HG02870 (cell line): ENCODE results near the gene SERINC4.

ENCODE experiments used
- ATAC-seq: cut with Tn5 transposase; IDR thresholded peaks from one replicate; pipeline ENCODE4 v1.9.1; 2021; ENCODE audit warnings: mild to moderate bottlenecking, moderate library complexity; ENCODE audit not compliant: unreplicated experiment

Gene SERINC4

DNA sequence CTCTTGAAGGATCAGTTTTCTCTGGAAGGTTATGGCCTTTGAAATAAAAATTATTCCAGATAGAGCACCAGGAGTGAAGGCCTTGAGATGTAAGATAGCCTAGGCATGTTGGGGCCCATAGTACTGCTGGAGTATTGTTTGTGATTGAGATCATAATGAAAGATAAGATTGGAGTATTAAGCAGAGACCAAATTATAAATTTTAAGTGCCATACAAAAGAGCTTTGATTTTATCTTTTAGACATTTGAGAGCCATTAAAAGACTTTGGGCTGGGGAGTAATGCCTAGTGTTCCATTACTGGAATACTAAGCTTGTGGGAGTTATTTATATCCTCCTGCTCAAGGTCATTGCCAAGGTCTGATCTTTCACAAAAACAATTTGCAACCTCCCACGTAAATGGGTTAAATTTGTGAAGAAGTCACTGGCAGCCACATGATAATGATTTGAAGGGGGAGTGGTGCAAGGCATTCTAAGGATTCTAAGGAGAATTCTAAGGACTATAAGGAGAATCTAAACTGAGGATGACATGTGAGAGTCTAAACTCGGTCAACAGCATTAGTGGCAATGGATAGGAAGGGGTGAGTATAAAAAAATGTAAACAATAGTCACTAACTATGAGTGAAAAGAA is 36.1 kb downstream of the SERINC4 start:
- ATAC-seq = no peak

DNA sequence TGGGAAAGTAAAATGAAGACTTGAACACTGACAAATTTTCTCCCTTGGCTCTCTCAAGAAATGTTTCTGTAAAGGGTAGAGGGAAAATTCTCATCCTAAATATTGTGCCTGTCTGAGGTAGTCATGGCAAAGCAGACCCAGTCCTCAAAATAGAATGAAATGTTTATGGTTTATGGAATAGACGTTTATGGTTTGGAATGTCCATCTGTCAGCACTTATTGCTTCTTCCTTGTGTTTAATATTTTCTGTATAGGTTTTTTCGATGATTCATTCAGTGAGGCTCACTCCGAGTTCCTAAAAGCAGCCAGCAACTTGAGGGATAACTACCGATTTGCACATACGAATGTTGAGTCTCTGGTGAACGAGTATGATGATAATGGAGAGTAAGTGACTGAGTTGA is 37.2 kb downstream of the SERINC4 start:
- ATAC-seq = no peak

GRCh38 chr15:43751885-43752284 is 48.1 kb downstream of the SERINC4 start:
- no peak for ATAC-seq

DNA sequence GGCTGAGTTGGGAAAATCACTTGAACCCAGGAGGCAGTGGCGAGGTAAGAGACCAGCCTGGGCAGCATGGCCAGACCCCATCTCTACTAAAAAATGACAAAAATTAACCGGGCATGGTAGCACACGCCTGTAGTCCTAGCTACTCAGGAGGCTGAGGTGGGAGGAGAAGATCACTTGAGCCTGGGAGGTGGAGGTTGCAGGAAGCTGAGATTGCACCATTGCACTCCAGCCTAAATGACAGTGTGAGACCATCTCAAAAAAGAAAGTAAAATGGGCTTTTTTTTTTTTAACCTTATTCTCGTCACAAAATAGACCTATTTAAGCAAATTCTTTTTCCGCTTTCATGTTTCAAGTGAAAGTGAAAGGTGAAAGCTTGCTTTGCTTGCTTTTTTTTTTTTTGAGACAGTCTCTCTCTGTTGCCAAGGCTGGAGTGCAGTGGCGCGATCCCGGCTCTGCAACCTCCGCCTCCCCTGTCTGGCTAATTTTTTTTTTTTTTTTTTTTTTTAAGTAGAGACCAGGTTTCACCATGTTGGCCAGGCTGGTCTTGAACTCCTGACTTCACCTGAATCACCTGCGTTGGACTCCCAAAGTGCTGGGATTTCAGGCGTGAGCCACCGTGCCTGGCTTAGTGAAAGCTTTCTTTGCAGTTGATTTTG is 50.2 kb downstream of the SERINC4 start:
- ATAC-seq = no peak

- ATAC-seq = no peak
These were observed 51.6 kb downstream of the SERINC4 start for GRCh38 chr15:43748376-43748775.

GRCh38 chr15:43746903-43747309 is 53.1 kb downstream of the SERINC4 start:
- peak; percentile 2 for ATAC-seq

GRCh38 chr15:43746245-43746902 is 53.6 kb downstream of the SERINC4 start, which contains the start of gene PDIA3:
Gene PDIA3 (plus strand): TSS chr15:43746438. CDS start chr15:43746540, 102 bp downstream.
- ATAC-seq = peak; percentile 72
